GM04503 (cell line): ENCODE data around the gene FGD2.

Experiments used
- DNase-seq: peaks from one replicate; pipeline ENCODE4 v3.0.0-alpha.2; 2012; ENCODE audit warnings: low read depth

The FGD2 gene

GRCh38 chr6:36970892-36971842, 34.3 kb upstream of the FGD2 start:
- no peak for DNase-seq

GRCh38 chr6:36971921-36972673, 33.4 kb upstream of the FGD2 start:
- DNase-seq = no peak

- no peak for DNase-seq
Measured at GRCh38 chr6:36973190-36973589, 32.3 kb upstream of the FGD2 start.

GRCh38 chr6:36973647-36974046, 31.8 kb upstream of the FGD2 start:
- no peak for DNase-seq

GRCh38 chr6:36975231-36976006, 30.0 kb upstream of the FGD2 start:
- DNase-seq = no peak

GRCh38 chr6:36976007-36976264, 29.5 kb upstream of the FGD2 start:
- no peak for DNase-seq

GRCh38 chr6:36976509-36976908, 28.9 kb upstream of the FGD2 start:
- DNase-seq = no peak

- no peak for DNase-seq
Measured at GRCh38 chr6:36976931-36977330, 28.5 kb upstream of the FGD2 start.

GRCh38 chr6:36977470-36977941, 27.9 kb upstream of the FGD2 start:
- no peak for DNase-seq

- DNase-seq = no peak
Measured at GRCh38 chr6:36978421-36979346, 26.8 kb upstream of the FGD2 start.

- DNase-seq = no peak
Measured at GRCh38 chr6:36979347-36979742, 26.1 kb upstream of the FGD2 start.

GRCh38 chr6:36980129-36980528, 25.3 kb upstream of the FGD2 start:
- no peak for DNase-seq

- no peak for DNase-seq
Measured at GRCh38 chr6:36980876-36981619, 24.4 kb upstream of the FGD2 start.

GRCh38 chr6:36983538-36983937, 21.9 kb upstream of the FGD2 start:
- no peak for DNase-seq

- DNase-seq = no peak
Measured at GRCh38 chr6:36984581-36985416, 20.7 kb upstream of the FGD2 start.

- DNase-seq = no peak
Measured at GRCh38 chr6:36985417-36985807, 20.0 kb upstream of the FGD2 start.

- DNase-seq = peak; percentile 57
Measured at GRCh38 chr6:36985808-36986703, 19.4 kb upstream of the FGD2 start, which contains the start of gene MTCH1. MTCH1 (minus strand) TSS chr6:36986196; CDS start chr6:36986173, 23 bp downstream.

GRCh38 chr6:36986704-36987047, 18.8 kb upstream of the FGD2 start:
- DNase-seq = no peak

GRCh38 chr6:36989264-36989663, 16.2 kb upstream of the FGD2 start:
- DNase-seq = no peak
